Stimulated activated naive B cell treated with anti-CD40 and anti-IgM and Interleukin-4, amounts not matched to agents 10 μg/mL and 1 μg/mL and 100 μg/mL, for 72 hours (primary cell): Measurements from ENCODE around the gene CDS1.
"Not testable (repeated sequence)": the region's sequence is repeated elsewhere in the genome, so short reads cannot be mapped to it uniquely, and the experiment has no call there.

ENCODE experiments used
- ATAC-seq, 2 donors: fragments of 150-1000 bp; cut with Tn5 transposase; replicated peaks; 2 replicates each; pipeline ENCODE4 v1.10.0; 2021; ENCODE audit warnings: moderate library complexity in 1 of 2
- DNase-seq: peaks from one replicate; pipeline ENCODE4 v3.0.0; 2021
- H3K27ac Mint-ChIP-seq: one replicate; pipeline ENCODE4 v1.8.0; 2022; ENCODE audit warnings: mild to moderate bottlenecking, mixed read lengths
- H3K27me3 Mint-ChIP-seq, 2 donors: one replicate each; pipeline ENCODE4 v1.8.0; 2022; ENCODE audit warnings: mixed read lengths in 2 of 2
- H3K36me3 Mint-ChIP-seq, 2 donors: one replicate each; pipeline ENCODE4 v1.8.0; 2022; ENCODE audit warnings: mixed read lengths in 2 of 2, mild to moderate bottlenecking in 1 of 2
- H3K4me1 Mint-ChIP-seq, 2 donors: one replicate each; pipeline ENCODE4 v1.8.0; 2022; ENCODE audit warnings: mixed read lengths in 2 of 2, mild to moderate bottlenecking in 1 of 2
- H3K4me3 Mint-ChIP-seq, 2 donors: one replicate each; pipeline ENCODE4 v1.8.0; 2022; ENCODE audit warnings: mild to moderate bottlenecking in 2 of 2, mixed read lengths in 2 of 2, moderate library complexity in 1 of 2
- H3K9me3 Mint-ChIP-seq, 2 donors: one replicate each; pipeline ENCODE4 v1.8.0; 2022; ENCODE audit warnings: mixed read lengths in 2 of 2, mild to moderate bottlenecking in 1 of 2

CDS1 gene

GRCh38 chr4:84632092-84632491 is 49.2 kb downstream of the CDS1 start:
- ATAC-seq (no peak), DNase-seq (no peak)
- Mint-ChIP-seq H3K9me3 (peaks cover 4% of the 10 kb centered on the region in 2 donors), H3K36me3 (no peaks in the 10 kb centered on the region), H3K27ac (no peak overlapping the region), H3K4me3 (no peak overlapping the region), H3K27me3 (peaks cover 6 to 7% of the 10 kb centered on the region in 2 donors), H3K4me1 (no peaks in the 10 kb centered on the region)

GRCh38 chr4:84634961-84635360 is 52.0 kb downstream of the CDS1 start:
- DNase-seq (no peak), ATAC-seq (no peak)
- Mint-ChIP-seq H3K27me3 (peaks cover 6 to 10% of the 10 kb centered on the region in 2 donors), H3K4me3 (no peak overlapping the region), H3K4me1 (no peaks in the 10 kb centered on the region), H3K9me3 (peaks cover 4% of the 10 kb centered on the region in 2 donors), H3K27ac (no peak overlapping the region), H3K36me3 (no peaks in the 10 kb centered on the region)

GRCh38 chr4:84638092-84638491 is 55.2 kb downstream of the CDS1 start:
- Mint-ChIP-seq H3K4me3 (no peak overlapping the region), H3K36me3 (no peaks in the 10 kb centered on the region), H3K27ac (no peak overlapping the region), H3K4me1 (no peaks in the 10 kb centered on the region), H3K27me3 (peaks cover 6 to 10% of the 10 kb centered on the region in 2 donors), H3K9me3 (peaks cover 4% of the 10 kb centered on the region in 2 donors)
- DNase-seq (no peak), ATAC-seq (no peak)

GRCh38 chr4:84639145-84639544 is 56.2 kb downstream of the CDS1 start:
- no peak overlapping the region for H3K4me3 Mint-ChIP-seq
- no peaks in the 10 kb centered on the region for H3K4me1 Mint-ChIP-seq
- no peaks in the 10 kb centered on the region for H3K36me3 Mint-ChIP-seq
- no peak overlapping the region for H3K27ac Mint-ChIP-seq
- DNase-seq (no peak), ATAC-seq (no peak)
- peaks cover 6 to 10% of the 10 kb centered on the region in 2 donors for H3K27me3 Mint-ChIP-seq
- H3K9me3 Mint-ChIP-seq = peaks cover 4% of the 10 kb centered on the region in 2 donors

- H3K4me1 Mint-ChIP-seq = no peaks in the 10 kb centered on the region
- ATAC-seq (no peak), DNase-seq (no peak)
- no peaks in the 10 kb centered on the region for H3K9me3 Mint-ChIP-seq
- H3K27me3 Mint-ChIP-seq = no peaks in the 10 kb centered on the region
- no peaks in the 10 kb centered on the region for H3K36me3 Mint-ChIP-seq
- no peak overlapping the region for H3K27ac Mint-ChIP-seq
- no peak overlapping the region for H3K4me3 Mint-ChIP-seq
These were observed 61.2 kb downstream of the CDS1 start for GRCh38 chr4:84644087-84644486.

- Mint-ChIP-seq H3K36me3 (no peaks in the 10 kb centered on the region), H3K4me1 (no peaks in the 10 kb centered on the region), H3K4me3 (no peak overlapping the region), H3K27me3 (no peaks in the 10 kb centered on the region), H3K27ac (no peak overlapping the region), H3K9me3 (no peaks in the 10 kb centered on the region)
- ATAC-seq (no peak), DNase-seq (no peak)
These were observed 64.5 kb downstream of the CDS1 start for GRCh38 chr4:84647312-84647884.

- ATAC-seq (no peak), DNase-seq (no peak)
- H3K4me1 Mint-ChIP-seq = no peaks in the 10 kb centered on the region
- no peak overlapping the region for H3K4me3 Mint-ChIP-seq
- H3K36me3 Mint-ChIP-seq = no peaks in the 10 kb centered on the region
- no peaks in the 10 kb centered on the region for H3K9me3 Mint-ChIP-seq
- peaks cover 0 to under 1% of the 10 kb centered on the region in 2 donors for H3K27me3 Mint-ChIP-seq
- no peak overlapping the region for H3K27ac Mint-ChIP-seq
These were observed 65.3 kb downstream of the CDS1 start for GRCh38 chr4:84648178-84648577.

- Mint-ChIP-seq H3K4me3 (no peak overlapping the region), H3K27me3 (peaks cover 0 to 5% of the 10 kb centered on the region in 2 donors), H3K27ac (no peak overlapping the region), H3K36me3 (no peaks in the 10 kb centered on the region), H3K9me3 (no peaks in the 10 kb centered on the region), H3K4me1 (no peaks in the 10 kb centered on the region)
- ATAC-seq = no peak
- DNase-seq = no peak
These were observed 66.1 kb downstream of the CDS1 start for GRCh38 chr4:84648863-84649647.

GRCh38 chr4:84651499-84651898 is 68.6 kb downstream of the CDS1 start:
- no peaks in the 10 kb centered on the region for H3K4me1 Mint-ChIP-seq
- H3K27me3 Mint-ChIP-seq = peaks cover 0 to 12% of the 10 kb centered on the region in 2 donors
- H3K27ac Mint-ChIP-seq = no peak overlapping the region
- no peak overlapping the region for H3K4me3 Mint-ChIP-seq
- ATAC-seq (no peak), DNase-seq (no peak)
- peaks cover 2% of the 10 kb centered on the region in 2 donors for H3K9me3 Mint-ChIP-seq
- H3K36me3 Mint-ChIP-seq = no peaks in the 10 kb centered on the region

- DNase-seq = no peak
- H3K4me1 Mint-ChIP-seq = no peaks in the 10 kb centered on the region
- H3K27ac Mint-ChIP-seq = no peak overlapping the region
- H3K27me3 Mint-ChIP-seq = peaks cover 0 to 12% of the 10 kb centered on the region in 2 donors
- H3K4me3 Mint-ChIP-seq = no peak overlapping the region
- H3K9me3 Mint-ChIP-seq = peaks cover 5 to 7% of the 10 kb centered on the region in 2 donors
- no peaks in the 10 kb centered on the region for H3K36me3 Mint-ChIP-seq
- ATAC-seq = no peak
These were observed 69.6 kb downstream of the CDS1 start for GRCh38 chr4:84652478-84652877.

GRCh38 chr4:84660606-84661005 is 77.7 kb downstream of the CDS1 start:
- Mint-ChIP-seq H3K27ac (no peak overlapping the region), H3K27me3 (no peaks in the 10 kb centered on the region), H3K4me3 (no peak overlapping the region)

GRCh38 chr4:84661191-84661939 is 78.4 kb downstream of the CDS1 start:
- H3K36me3 Mint-ChIP-seq = no peaks in the 10 kb centered on the region
- H3K4me1 Mint-ChIP-seq = no peaks in the 10 kb centered on the region
- no peak for DNase-seq
- H3K9me3 Mint-ChIP-seq = peaks cover 4 to 13% of the 10 kb centered on the region in 2 donors
- ATAC-seq = no peak
- H3K27me3 Mint-ChIP-seq = no peaks in the 10 kb centered on the region
- no peak overlapping the region for H3K27ac Mint-ChIP-seq
- no peak overlapping the region for H3K4me3 Mint-ChIP-seq

More at GRCh38 chr4:84660606-84661005, 77.7 kb downstream of the CDS1 start:
- no peaks in the 10 kb centered on the region for H3K36me3 Mint-ChIP-seq
- no peak for ATAC-seq
- peaks cover 5 to 14% of the 10 kb centered on the region in 2 donors for H3K9me3 Mint-ChIP-seq
- DNase-seq = no peak
- H3K4me1 Mint-ChIP-seq = no peaks in the 10 kb centered on the region

GRCh38 chr4:84664767-84665166 is 81.8 kb downstream of the CDS1 start:
- H3K4me3 Mint-ChIP-seq, H3K27me3 Mint-ChIP-seq, H3K36me3 Mint-ChIP-seq, H3K9me3 Mint-ChIP-seq, H3K27ac Mint-ChIP-seq, H3K4me1 Mint-ChIP-seq, DNase-seq, ATAC-seq: not testable (repeated sequence)

GRCh38 chr4:84666439-84666838 is 83.5 kb downstream of the CDS1 start:
- ATAC-seq = no peak

More at GRCh38 chr4:84666439-84666838, 83.5 kb downstream of the CDS1 start:
- Mint-ChIP-seq H3K27ac (no peak overlapping the region), H3K9me3 (peaks cover 0 to 1% of the 10 kb centered on the region in 2 donors), H3K27me3 (no peaks in the 10 kb centered on the region), H3K4me1 (no peaks in the 10 kb centered on the region), H3K4me3 (no peak overlapping the region), H3K36me3 (no peaks in the 10 kb centered on the region)
- no peak for DNase-seq
